HEK293 (cell line): ENCODE measurements around the gene MFSD11.

Source experiments
- ZNF24 ChIP-seq: fragments of 450-650 bp; formaldehyde crosslinking; IDR thresholded peaks from 2 replicates; pipeline ENCODE4 v1.5.1; 2016; ENCODE audit warnings: missing biosample characterization, missing genetic modification characterization
- TF ChIP-seq, protein P1 (sequence below): fragments of 450-650 bp; IDR thresholded peaks from 2 replicates; pipeline ENCODE4 v1.5.1; 2018; ENCODE audit warnings: missing biosample characterization, missing genetic modification characterization

DNA sequence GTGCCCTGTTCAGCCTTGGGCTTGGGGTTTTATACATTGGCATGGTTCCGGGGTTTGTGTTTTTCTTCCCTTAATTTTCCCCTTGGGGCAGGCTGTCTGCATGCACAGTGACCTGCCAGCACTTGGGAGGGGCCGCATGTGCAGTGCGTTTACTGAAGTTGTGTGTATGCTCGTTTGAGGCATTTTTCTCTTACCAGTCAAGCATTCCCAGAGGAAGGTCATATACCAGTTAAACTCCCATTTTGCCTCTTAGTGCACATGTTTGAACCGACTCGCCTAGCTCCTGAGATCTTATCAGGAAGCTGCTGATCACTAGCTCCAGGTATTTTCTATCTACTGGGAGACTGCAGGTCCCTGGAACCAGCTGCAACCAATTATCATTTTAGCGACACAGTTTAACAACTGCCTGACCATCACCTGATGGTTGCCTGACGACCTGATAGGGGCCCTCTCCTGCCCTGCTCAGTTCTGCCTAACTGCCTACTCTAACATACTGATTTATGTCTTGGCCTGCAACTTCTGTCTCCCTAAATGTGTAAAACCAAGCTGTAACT lies 51.4 kb downstream of the MFSD11 start:
- TF ChIP-seq, protein P1, sequence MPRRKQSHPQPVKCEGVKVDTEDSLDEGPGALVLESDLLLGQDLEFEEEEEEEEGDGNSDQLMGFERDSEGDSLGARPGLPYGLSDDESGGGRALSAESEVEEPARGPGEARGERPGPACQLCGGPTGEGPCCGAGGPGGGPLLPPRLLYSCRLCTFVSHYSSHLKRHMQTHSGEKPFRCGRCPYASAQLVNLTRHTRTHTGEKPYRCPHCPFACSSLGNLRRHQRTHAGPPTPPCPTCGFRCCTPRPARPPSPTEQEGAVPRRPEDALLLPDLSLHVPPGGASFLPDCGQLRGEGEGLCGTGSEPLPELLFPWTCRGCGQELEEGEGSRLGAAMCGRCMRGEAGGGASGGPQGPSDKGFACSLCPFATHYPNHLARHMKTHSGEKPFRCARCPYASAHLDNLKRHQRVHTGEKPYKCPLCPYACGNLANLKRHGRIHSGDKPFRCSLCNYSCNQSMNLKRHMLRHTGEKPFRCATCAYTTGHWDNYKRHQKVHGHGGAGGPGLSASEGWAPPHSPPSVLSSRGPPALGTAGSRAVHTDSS (tag by site-specific recombination): no peak
- TF ChIP-seq ZNF24 (tag by site-specific recombination): no peak
